M059J (cell line): ENCODE measurements around the gene GTF2I. TPM values are rescaled to one million over a fixed set of nuclear protein-coding genes. Genes with fewer than 3 reads are reported as not detected.
"Not testable (repeated sequence)": the region's sequence is repeated elsewhere in the genome, so short reads cannot be mapped to it uniquely, and the experiment has no call there.

ENCODE experiments used
- DNase-seq: peaks from one replicate; pipeline ENCODE4 v3.0.0-alpha.2; 2012; ENCODE audit warnings: low read depth
- total RNA-seq: library from RNA; depleted of rRNA; stranded (reverse); fragments of >200 nt; shearing (Covaris generic); gene quantifications from 2 replicates; pipeline ENCODE4 v1.2.3, GENCODE V29; 2014; rRNA removed

Gene GTF2I
- total RNA-seq, 1 experiment from 2014 or later = 156 TPM

DNA sequence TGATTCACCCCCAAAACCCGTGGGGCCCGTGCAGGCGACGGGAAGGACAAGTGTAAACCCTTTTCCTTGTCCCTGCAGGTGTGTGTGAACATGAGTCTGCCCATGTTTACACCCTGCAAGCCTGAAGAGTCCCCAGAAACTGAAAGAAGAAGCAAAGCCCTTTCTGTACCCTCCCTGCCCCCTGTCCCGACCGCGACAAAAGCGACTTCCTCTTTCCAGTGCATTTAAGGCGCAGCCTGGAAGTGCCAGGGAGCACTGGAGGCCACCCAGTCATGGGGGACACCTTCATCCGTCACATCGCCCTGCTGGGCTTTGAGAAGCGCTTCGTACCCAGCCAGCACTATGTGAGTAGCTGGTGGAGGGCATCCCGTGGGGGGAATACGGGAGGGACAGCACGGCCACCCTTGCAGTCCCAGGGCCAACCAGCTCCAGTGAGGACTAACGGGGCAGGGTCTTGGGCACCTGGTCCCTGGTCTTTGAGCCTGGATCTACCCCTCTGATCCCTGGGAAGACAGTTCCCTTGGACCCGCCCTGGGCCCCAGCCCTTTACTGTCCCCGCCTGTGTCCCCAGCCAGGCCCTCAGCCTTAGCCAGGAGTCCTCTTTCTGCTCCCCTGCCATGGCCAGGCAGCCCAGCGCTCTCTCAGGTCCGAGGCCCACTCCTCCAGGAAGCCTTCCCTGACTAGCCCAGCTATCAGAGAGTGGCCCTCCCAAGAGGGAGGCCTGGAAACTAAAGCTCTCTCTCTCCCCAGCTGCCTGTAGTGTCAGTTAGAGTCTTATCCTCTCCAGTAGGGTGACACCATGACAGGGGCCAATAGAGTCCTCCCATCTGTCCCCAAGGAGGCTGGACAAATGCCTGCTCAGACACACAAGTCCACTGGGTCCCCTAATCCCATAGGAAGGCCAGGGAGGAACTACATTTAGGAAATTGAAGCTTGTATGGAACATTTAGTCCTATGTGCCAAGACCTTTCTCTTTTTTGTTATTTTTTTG, 116.5 kb downstream of the GTF2I start, which contains the start of gene NCF1:
NCF1 (plus strand) TSS at position 252 of the 991 bp plus-strand sequence; CDS start at position 273, 21 bp downstream.
- DNase-seq = not testable (repeated sequence)

DNA sequence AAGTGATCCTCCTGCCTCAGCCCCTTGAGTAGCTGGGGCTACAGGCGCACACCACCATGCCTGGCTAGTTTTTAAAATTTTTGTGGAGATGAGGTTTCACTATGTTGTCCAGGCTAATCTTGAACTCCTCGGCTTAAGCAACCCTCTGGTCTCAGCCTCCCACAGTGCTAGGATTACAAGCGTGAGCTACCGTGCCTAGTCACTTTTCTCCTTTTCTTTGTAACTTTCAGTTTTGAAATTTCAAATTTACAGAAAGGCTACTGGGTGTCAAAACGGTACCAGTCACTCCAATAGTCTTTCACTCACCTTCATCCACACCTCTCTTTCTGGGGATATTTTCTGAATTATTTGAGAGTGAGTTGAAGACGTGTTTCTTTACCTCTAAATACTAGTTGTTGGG, 117.6 kb downstream of the GTF2I start:
- not testable (repeated sequence) for DNase-seq

DNA sequence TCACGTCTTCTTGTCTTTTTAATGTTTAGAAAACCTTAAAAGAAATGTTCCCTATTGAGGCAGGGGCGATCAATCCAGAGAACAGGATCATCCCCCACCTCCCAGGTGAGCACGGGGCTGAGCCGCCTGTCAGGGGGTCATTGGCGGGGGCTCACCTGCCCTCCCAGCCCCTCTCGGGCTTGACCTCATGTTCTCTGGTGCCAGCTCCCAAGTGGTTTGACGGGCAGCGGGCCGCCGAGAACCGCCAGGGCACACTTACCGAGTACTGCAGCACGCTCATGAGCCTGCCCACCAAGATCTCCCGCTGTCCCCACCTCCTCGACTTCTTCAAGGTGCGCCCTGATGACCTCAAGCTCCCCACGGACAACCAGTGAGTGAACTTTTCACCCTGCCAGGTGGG, 121.5 kb downstream of the GTF2I start:
- not testable (repeated sequence) for DNase-seq

DNA sequence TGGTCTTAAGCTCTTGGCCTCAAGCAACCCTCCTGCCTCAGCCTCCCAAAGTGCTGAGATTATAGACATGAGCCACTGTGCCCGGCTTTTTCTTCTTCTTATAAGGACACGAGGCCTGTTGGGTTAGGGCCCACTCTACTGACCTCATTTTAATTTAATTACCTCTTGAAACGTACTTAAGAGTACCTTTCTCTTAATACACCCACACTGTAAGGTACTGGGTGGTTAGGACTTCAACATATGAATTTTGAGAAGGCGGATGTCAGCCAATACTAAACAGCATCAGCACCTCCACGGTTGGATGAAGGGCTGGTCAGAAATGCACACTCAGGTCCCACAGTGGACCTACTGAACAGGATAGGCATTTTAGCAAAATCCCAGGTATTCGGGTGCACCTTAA, 124.2 kb downstream of the GTF2I start:
- DNase-seq = not testable (repeated sequence)

- not testable (repeated sequence) for DNase-seq
These were observed 126.1 kb downstream of the GTF2I start for GRCh38 chr7:74783595-74783994.

DNA sequence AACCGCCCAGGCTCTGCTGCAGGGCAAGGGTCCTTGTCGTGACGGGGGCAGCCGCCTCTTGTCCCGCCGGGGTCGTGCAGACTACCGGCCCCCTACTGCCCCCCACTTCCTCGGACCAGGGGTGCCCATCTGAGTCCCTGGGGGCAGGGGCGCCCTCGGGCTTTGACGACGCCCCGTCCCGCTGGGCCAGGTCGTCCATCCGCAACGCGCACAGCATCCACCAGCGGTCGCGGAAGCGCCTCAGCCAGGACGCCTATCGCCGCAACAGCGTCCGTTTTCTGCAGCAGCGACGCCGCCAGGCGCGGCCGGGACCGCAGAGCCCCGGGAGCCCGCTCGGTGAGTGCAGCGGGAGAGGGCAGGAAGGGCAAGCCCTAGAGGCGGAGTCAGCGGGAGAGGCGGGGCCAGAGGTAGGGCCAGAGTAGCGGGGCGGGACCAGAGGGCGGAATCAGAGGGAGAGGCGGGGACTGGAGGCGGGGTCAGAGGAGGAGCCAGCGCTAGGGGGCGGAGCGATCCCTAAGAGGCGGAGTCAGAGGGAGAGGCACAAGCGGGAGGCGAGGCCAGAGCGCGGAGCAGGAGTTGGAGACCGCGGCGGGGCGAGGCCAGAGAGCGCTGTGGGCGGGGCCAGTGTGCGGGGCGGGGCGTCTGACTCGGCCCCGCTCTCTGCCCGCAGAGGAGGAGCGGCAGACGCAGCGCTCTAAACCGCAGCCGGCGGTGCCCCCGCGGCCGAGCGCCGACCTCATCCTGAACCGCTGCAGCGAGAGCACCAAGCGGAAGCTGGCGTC, 131.0 kb downstream of the GTF2I start:
- peak; percentile 77 for DNase-seq

- not testable (repeated sequence) for DNase-seq
These were observed 131.8 kb downstream of the GTF2I start for GRCh38 chr7:74789200-74789736.

GRCh38 chr7:74797848-74798622, 140.5 kb downstream of the GTF2I start:
- DNase-seq = not testable (repeated sequence)

DNA sequence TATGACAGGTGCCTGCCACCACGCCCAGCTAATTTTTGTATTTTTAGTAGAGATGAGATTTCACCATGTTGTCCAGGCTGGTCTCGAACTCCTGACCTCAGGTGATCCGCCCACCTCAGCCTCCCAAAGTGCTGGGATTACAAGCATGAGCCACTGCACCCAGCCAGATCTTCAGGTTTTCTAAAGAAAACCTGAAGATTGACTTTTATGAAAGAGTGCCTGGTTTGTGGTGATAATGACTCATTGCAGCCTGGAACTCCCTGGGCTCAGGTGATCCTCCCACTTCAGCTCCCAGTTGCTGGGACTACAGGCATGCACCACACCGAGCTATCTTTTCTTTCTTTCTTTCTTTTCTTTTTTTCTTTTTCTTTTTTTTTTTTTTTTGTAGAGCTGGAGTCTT, 141.1 kb downstream of the GTF2I start:
- DNase-seq = not testable (repeated sequence)

Other genes with a start within 250 kb of the GTF2I start
- gene GTF2IRD1, start 203.8 kb upstream of the GTF2I start, total RNA-seq = 7.3 and 16.9 TPM in 2 replicates
- gene NCF1, start 116.3 kb downstream of the GTF2I start, total RNA-seq = not detected in 2 replicates
- gene GTF2IRD2, start 193.9 kb downstream of the GTF2I start, total RNA-seq = 4.3 and 17.9 TPM in 2 replicates